ENCODE results near the gene BCLAF1.

DNA sequence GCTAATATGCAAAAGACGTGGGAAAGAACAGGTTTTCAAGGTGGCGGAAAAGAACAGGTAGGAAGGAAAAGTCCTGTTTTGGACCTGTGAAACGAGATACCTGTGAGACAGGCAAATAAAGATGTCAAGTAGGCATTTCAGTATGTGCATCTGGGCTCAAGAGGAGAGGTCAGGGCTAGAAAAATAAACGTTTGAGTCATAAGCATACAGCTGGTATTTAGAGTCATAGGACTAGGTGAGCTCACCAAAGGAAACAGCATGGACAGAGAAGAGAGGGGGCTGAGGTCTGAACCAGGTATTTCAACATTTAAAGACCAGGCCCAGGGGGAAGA, 54.4 kb downstream of the BCLAF1 start:
- TF ChIP-seq, protein P1, sequence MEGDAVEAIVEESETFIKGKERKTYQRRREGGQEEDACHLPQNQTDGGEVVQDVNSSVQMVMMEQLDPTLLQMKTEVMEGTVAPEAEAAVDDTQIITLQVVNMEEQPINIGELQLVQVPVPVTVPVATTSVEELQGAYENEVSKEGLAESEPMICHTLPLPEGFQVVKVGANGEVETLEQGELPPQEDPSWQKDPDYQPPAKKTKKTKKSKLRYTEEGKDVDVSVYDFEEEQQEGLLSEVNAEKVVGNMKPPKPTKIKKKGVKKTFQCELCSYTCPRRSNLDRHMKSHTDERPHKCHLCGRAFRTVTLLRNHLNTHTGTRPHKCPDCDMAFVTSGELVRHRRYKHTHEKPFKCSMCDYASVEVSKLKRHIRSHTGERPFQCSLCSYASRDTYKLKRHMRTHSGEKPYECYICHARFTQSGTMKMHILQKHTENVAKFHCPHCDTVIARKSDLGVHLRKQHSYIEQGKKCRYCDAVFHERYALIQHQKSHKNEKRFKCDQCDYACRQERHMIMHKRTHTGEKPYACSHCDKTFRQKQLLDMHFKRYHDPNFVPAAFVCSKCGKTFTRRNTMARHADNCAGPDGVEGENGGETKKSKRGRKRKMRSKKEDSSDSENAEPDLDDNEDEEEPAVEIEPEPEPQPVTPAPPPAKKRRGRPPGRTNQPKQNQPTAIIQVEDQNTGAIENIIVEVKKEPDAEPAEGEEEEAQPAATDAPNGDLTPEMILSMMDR (IDR thresholded peaks at IDR 0.05; ENCODE audit: insufficient read depth, low read depth, low read length): no peak
- TF ChIP-seq EZH2 (IDR thresholded peaks at IDR 0.05; ENCODE audit: insufficient read depth, low read length): no peak

All from astrocyte (in vitro differentiated cells and primary cell).